Testis (tissue), 2 donors: ENCODE measurements around the gene ALPI.
"Not testable (repeated sequence)": the region's sequence is repeated elsewhere in the genome, so short reads cannot be mapped to it uniquely, and the experiment has no call there.

Experiments
- POLR2A ChIP-seq: fragments of 450-650 bp; IDR thresholded peaks from one replicate; pipeline ENCODE4 v1.6.1; 2017; ENCODE audit warnings: antibody characterized with exemption, mild to moderate bottlenecking, moderate library complexity
- TF ChIP-seq, protein P1 (sequence below), 3 experiments: fragments of 450-650 bp in 2 of 3; fragments of 200-600 bp in 1 of 3; sonication (generic) in 1 of 3; IDR thresholded peaks; one replicate each; pipeline ENCODE4 v1.5.1; 2016 to 2019; ENCODE audit warnings: antibody characterized with exemption in 3 of 3, mild to moderate bottlenecking in 2 of 3, moderate library complexity in 1 of 3

- not testable (repeated sequence) for TF ChIP-seq POLR2A
- TF ChIP-seq, protein P1, sequence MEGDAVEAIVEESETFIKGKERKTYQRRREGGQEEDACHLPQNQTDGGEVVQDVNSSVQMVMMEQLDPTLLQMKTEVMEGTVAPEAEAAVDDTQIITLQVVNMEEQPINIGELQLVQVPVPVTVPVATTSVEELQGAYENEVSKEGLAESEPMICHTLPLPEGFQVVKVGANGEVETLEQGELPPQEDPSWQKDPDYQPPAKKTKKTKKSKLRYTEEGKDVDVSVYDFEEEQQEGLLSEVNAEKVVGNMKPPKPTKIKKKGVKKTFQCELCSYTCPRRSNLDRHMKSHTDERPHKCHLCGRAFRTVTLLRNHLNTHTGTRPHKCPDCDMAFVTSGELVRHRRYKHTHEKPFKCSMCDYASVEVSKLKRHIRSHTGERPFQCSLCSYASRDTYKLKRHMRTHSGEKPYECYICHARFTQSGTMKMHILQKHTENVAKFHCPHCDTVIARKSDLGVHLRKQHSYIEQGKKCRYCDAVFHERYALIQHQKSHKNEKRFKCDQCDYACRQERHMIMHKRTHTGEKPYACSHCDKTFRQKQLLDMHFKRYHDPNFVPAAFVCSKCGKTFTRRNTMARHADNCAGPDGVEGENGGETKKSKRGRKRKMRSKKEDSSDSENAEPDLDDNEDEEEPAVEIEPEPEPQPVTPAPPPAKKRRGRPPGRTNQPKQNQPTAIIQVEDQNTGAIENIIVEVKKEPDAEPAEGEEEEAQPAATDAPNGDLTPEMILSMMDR (IDR thresholded peaks at IDR 0.05): peak; percentile 89 to 95 (median 91)
Measured at GRCh38 chr2:232440220-232441018, 15.5 kb upstream of the ALPI start.
